ENCODE data around the gene ZDHHC7.

DNA sequence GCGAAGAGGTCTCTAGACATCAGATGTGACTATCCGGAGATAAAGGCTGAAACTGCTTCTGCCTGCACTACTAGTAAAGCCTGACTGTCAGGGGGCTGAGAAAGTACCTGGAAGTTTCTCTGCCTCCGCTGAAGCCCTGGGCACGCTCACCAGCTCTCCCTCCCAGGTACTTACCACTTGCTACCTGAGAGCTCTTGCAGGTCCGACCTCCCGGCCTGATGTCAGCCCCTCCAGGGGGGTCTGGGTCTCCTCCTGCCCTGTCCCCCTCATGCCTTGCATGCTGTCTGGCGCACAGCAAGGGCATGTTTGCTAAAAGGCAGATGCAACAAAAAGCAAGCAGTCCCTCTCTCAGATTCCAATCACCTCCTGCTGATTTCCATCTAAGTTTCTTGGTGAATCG is 17.4 kb downstream of the ZDHHC7 start:
- TF ChIP-seq, protein P1, sequence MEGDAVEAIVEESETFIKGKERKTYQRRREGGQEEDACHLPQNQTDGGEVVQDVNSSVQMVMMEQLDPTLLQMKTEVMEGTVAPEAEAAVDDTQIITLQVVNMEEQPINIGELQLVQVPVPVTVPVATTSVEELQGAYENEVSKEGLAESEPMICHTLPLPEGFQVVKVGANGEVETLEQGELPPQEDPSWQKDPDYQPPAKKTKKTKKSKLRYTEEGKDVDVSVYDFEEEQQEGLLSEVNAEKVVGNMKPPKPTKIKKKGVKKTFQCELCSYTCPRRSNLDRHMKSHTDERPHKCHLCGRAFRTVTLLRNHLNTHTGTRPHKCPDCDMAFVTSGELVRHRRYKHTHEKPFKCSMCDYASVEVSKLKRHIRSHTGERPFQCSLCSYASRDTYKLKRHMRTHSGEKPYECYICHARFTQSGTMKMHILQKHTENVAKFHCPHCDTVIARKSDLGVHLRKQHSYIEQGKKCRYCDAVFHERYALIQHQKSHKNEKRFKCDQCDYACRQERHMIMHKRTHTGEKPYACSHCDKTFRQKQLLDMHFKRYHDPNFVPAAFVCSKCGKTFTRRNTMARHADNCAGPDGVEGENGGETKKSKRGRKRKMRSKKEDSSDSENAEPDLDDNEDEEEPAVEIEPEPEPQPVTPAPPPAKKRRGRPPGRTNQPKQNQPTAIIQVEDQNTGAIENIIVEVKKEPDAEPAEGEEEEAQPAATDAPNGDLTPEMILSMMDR (IDR thresholded peaks at IDR 0.05): no peak
- TF ChIP-seq ZFX (IDR thresholded peaks at IDR 0.05; ENCODE audit: borderline replicate concordance): no peak
